Hepatic stellate cell (primary cell): ENCODE data around the gene MEIOC.
"Not testable (repeated sequence)": the region's sequence is repeated elsewhere in the genome, so short reads cannot be mapped to it uniquely, and the experiment has no call there.

Experiments
- DNase-seq: peaks from one replicate; pipeline ENCODE4 v3.0.0; 2011; ENCODE audit warnings: low spot score

Gene MEIOC

DNA sequence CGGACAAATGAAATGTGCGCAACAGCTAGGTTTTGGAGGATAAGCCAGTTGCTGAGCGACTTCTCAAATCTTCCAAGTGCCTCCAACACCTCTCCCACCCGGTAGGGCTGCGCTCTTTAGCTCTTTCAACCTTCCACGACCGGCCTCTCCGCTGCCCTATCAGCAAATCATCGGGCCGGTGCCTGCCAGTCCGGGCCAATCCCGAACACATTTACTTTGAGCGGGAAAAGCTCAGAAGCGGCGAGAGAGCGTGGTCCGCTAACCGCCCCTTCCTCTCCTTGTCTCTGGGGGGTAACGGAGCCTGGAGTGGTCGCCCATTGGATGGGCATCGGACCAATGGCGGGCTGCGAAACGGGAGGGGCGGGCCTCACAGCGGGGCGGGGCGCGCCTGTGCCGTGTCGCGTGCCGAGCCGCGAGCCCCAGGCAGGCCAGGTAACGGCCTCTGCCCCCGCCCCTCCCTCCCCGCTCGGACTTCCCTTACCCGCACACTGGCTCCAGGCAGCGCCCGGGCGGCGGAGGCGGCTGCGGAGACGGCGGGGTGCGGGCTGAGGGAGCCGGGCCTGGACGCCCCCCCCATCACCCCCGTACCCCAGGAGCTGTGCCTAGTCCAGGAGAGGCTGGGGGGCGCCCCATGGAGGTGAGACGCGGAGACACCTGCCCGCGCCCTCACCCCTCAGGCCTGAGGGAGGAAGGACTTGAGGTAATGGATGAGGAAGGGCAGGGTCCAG, at the start of gene MEIOC:
Gene MEIOC (plus strand): TSS at position 486 of the 728 bp plus-strand sequence. CDS start 146 bp downstream, at position 632.
- DNase-seq: no peak

DNA sequence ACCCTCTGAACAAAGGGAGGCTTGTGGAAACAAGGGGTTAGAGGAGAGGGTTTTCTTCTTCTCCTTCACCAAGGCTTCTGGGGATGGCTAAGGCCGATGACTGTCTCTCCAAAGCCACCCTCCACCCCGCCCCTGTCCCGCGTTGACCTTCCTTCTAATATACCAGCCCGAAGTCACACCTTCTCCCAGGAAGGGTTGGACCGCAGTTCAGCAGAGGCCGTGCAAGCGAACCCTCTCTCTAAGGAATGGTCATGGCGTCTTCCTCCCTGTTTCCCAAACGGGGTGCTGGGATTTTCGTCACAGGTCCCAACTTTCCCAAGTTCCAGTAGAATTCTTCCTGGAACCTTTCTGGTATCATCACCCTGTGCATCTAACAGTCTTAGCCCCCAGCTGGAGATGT, 49.6 kb upstream of the MEIOC start:
- DNase-seq: no peak

GRCh38 chr17:44607836-44608690, 48.2 kb upstream of the MEIOC start:
- DNase-seq: peak; percentile 91

DNA sequence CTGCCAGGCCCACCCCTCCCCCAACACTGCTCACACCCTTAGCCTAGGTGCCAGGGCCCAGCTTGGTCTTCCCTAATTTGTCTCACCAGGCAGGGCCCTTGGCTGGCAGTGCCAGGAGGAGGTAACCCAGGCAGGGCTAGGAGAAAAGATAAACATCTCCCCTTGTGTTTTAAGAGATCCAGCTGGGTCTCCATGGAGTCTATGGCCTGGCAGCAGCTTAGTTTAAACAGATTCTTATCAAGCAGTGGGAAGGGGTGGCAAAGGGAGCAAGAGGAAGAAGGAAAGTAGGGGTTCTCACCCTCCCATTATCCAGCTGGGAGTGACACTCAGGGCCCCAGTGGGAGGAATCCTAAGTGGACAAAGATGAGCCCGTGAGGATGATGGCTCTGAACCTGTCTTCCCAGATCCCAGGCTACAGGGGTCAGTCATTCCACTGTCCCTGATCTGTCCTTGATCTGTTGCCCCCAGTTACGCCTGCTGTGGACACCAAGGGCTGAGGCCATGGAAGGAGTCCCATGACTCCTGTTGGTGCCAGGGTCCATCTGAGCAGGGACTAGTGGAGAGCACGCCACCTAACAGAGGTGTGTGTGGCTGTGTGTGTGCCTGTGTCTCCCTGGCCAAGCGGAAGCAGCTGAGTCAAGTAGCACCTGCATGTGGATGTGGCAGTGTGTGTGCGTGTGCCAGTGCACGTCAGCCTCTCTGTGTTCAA, 47.4 kb upstream of the MEIOC start:
- DNase-seq: no peak

DNA sequence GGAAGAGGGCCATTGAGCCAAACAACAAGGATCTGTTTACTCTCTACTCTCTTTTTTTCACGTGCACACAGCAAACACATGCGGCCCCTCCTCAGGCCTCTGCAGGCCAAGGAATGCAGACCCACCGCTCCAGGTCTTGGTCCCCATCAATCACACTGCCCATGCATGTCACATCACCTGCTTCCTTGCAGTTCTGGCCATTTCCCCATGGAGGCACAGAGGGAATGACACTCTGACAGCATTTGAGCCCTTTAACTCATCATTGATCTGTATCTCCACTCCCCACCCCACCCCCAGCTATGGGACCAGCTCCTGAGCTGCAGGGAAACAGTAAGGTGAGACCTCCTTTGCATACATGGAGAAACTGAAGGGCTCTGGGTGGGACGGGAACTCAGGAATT, 45.9 kb upstream of the MEIOC start:
- DNase-seq: no peak

DNA sequence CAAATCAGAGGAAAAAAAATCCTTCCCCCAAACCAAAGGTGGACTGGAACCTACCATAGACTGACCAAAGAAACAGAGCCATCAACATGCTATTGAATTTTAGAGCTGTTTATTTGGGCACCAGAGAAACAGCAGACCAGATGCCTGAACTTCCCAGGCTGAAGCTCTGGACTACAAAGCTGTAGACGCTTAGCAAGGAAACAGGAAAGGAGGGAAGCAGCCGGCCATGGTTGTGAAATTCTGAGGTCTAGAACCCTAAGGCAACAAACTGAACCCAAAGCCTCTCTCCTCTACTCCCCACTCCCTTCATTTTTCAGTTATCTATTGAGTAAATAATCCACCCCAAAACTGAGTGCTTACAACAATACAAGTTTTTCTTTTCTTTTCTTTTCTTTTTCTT, 45.4 kb upstream of the MEIOC start:
- peak; percentile 53 for DNase-seq

- no peak for DNase-seq
These were observed 41.4 kb upstream of the MEIOC start for GRCh38 chr17:44614862-44615261.

- not testable (repeated sequence) for DNase-seq
These were observed 37.6 kb upstream of the MEIOC start for GRCh38 chr17:44618652-44619051.

DNA sequence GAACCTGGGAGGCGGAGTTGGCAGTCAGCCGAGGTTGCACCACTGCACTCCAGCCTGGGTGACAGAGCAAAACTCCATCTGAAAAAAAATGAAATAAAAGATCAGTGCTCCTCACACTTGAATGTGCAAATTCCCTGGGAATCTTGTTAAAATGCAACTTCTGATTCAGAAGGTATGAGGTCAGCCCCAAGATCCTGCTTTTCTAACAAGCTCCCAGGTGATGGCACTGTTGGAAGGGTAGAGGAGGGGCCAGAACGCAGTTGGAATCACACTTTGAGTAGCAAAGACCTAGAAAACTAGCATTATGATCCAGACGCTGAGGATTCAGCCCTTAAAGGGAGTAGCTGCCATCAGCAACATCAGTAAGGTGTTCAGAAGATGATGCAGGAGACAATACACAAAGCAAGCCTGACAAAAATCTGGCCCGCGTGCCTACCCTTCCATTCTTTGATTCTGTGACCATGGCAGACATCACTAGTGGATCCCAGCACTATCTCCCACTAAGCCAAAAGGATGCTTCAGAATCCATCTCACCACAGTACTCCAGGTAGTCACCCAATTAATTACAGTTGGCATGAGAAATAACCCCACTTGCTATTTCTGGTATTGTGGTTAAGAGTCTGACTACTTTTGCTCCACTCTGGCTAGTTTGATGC, 33.1 kb upstream of the MEIOC start:
- DNase-seq: no peak

DNA sequence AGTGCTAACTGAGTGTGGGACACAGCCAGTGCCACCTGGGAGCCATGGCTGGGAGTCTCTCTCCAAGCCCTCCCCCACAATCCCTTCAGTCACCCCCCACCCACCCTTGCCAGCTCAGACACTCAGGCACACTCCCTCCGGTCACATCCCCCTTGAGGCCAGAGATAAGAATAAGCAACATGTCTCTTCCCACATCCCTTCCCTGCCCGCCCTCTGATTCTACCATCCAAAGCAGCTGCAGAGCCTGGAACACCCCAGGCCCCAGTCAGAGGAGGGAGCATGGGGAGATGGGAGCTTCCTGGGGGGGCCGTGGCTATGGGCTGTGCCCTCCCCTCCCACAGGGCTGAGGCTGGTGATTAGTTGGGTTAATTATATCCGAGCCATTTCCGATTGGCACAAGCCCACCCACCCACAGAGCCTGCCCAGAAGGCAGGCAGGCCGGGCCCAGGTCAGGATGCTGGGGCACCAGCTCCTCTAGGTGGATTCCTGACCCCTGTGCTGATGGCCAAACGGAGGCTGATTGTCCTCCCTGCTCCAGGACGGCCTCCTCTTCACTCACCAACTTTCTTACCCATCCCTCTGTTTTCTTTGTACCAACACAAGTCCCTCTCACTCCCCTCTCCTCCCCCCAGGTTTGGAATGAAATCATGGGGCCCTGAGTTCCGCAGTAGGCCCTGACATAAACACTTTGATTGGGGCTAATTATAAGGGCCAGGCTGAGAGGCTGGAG, 28.6 kb upstream of the MEIOC start:
- DNase-seq: no peak

DNA sequence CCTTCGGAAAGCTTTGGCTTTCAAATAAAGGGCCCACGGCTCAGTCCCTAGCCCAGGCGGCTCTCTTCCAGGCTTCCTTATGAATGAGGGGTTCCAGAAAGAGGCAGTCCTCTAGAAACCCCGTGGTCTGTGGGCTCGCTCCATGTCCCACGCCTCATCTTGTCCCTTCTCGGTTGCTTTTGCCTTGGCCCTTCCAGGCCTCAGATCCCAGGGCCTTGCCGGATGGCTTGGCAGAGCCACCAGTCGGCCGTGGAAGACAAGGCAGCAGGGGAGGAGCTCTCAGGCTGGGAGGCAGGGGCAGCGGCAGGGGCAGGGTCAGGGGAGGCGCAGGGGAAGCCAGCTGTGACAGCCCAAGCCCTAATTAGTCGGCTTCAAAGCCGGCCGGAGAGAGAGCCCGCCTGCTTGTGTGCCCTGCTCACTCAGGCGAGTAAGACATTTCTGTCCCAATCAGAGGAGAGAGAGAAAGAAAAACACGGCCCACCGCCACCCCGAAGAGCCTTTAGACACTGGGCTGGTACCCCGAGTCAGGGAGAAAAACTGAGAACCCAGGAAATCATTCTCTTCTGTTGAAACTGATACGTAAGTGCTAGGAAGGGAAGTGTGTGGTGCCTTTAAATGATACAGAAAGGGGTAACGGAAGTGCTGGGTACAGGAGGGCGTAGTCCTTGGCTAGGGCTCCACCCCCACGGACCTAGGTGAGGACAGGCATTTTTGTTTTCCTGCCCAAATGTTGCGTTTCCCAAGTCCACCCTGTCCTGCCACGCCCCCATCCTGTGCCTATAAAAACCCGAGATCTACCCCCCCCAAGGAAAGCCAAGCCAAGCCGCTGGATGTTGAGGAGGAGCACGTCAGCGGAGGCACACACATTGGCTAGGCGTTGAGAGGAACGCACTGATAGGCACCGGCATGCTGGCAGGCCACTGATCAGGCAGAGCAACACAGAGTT, 27.8 kb upstream of the MEIOC start:
- DNase-seq: no peak

DNA sequence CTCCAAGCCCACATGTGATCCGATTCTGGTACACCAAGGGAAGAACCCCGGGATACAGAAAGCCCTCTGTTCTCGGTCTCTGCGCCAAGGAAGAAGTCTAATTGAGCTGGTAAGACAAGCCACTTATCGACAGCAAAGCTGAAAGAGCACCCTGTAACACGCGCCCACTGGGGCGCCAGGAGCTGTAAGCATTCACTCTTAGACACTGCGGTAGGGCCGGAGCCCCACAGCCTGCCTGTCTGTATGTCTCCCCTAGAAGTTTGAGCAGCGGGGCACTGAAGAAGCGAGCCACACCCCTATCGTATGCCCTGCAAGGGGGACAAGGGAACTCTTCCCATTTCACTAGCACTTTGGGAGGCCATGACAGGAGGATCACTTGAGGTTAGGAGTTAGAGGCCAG, 27.0 kb upstream of the MEIOC start:
- DNase-seq: no peak

DNA sequence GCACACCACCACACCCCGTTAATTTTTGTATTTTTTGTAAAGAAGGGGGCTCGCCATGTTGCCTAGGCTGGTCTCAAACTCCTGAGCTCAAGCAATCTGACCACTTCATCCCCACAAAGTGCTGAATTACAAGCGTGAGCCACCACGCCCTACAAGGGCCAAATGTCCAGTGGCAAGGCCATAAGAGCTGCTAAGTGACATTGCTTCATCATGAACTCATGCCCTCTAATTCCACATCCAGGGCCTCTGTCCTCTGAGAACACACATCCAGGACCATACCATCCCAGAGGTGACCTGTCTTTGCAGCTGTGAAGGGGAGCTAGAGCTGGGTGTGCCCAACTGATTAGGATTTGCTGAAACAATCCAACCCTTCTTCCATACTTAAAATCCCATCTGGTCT, 25.6 kb upstream of the MEIOC start:
- no peak for DNase-seq

DNA sequence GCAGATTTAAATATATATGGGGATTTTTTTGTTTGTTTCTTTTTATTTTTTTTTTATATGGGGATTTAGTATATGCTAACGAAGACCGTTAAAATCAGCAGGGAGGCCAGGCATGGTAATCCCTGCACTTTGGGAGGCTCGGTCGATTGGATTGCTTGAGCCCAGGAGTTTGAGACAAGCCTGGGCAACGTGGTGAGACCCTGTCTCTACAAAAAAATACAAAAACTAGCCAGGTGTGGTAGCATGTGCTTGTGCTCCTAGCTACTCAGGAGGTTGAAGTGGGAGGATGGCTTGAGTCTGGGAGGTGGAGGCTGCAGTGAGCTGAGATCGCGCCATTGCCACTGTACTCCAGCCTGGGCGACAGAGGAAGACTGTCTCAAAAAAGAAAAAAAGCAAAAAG, 22.3 kb upstream of the MEIOC start:
- DNase-seq: no peak

DNA sequence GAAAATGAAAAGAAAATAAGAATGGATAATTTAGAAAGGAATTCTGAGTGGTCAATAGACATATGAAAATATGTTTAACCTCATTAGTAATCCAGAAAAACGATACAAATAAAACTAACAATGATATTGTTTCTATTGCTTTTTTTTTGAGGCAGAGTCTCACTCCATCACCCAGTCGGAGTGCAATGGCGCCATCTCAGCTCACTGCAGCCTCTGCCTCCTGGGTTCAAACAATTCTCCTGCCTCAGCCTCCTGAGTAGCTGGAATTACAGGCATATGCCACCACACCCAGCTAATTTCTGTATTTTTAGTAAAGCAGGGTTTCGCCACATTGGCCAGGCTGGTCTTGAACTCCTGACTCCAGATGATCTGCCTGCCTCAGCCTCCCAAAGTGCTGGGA, 21.9 kb upstream of the MEIOC start:
- not testable (repeated sequence) for DNase-seq

DNA sequence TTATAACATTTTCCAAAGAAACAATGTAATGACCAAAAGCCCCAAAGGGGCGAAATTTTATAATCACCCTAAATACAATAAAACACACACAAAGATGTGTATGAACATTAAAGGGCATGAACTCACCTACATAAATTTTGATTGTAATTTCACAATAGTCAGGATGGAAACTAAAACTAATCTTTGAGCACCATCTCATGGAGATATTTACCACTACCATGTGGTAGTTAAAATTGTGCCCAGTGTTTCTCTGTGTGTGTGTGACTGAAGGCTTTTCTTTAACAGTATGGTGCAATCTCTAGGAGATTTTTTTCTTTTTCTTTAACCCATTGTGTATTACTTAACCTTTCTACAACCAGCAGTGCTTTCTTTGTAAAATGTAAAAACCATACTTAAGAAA, 19.7 kb upstream of the MEIOC start:
- DNase-seq: peak; percentile 50

- DNase-seq: no peak
These were observed 19.2 kb upstream of the MEIOC start for GRCh38 chr17:44637066-44637465.

GRCh38 chr17:44642834-44643233, 13.4 kb upstream of the MEIOC start:
- no peak for DNase-seq

- DNase-seq: no peak
These were observed 10.9 kb upstream of the MEIOC start for GRCh38 chr17:44645341-44645740.

DNA sequence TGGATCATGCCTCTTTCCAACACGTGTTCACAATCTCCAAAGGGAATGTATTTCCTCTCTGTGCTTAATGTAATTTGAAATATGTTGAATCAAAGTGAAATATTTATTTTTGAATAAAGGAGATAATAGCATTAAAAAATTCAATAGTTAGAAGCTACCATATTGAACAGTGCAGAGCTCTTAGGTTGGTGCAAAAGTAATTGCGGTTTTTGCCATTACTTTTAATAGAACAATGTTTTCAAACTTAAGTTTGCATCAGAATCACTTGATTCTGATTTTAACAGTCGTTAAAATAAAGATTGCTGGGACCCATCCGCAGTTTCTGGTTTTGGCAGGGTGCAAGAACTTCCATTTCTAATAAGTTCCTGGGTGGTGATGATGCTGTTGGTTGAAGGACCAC, 10.0 kb upstream of the MEIOC start:
- no peak for DNase-seq
